22Rv1 (cell line): ENCODE measurements around the gene VPS26A.

ENCODE experiments used
- ZFX ChIP-seq: fragments of 450-650 bp; IDR thresholded peaks from 2 replicates; pipeline ENCODE4 v1.6.1; 2017; ENCODE audit warnings: antibody characterized with exemption, borderline replicate concordance
- TF ChIP-seq, protein P1 (sequence below): fragments of 450-650 bp; IDR thresholded peaks from 2 replicates; pipeline ENCODE4 v1.5.1; 2017; ENCODE audit warnings: mild to moderate bottlenecking

DNA sequence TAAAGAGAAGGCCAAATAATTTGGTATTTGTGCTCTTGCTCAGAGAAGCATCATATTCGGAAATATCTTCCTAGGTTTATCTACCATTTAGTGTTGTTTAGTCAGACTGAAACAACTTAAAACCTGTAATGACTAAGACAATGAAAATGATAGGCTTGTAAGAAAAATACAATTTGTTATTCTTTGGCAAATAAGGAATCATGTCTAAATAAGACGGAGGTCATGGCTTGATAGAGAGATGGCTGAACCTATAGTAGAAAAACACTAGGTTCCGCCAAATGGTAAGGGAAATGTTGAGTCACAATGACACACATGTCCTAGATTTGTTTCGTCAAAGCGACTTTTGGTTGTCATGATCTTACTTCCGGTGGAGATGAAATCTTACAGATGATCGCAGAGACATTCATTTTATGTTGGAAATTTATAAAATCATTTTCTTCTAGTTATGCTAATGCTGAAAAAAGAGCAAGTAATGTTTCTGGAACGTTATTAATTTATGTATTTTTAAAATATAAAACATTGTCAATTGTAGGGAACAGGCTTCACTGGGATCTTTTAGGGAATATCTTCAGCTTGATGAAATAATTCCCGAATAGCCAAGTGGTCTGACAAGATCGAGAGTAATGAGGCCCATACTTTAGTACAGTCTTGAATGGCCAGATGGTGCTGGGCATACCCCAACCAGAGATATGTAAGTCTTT, 35.0 kb upstream of the VPS26A start:
- TF ChIP-seq, protein P1, sequence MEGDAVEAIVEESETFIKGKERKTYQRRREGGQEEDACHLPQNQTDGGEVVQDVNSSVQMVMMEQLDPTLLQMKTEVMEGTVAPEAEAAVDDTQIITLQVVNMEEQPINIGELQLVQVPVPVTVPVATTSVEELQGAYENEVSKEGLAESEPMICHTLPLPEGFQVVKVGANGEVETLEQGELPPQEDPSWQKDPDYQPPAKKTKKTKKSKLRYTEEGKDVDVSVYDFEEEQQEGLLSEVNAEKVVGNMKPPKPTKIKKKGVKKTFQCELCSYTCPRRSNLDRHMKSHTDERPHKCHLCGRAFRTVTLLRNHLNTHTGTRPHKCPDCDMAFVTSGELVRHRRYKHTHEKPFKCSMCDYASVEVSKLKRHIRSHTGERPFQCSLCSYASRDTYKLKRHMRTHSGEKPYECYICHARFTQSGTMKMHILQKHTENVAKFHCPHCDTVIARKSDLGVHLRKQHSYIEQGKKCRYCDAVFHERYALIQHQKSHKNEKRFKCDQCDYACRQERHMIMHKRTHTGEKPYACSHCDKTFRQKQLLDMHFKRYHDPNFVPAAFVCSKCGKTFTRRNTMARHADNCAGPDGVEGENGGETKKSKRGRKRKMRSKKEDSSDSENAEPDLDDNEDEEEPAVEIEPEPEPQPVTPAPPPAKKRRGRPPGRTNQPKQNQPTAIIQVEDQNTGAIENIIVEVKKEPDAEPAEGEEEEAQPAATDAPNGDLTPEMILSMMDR = no peak
- TF ChIP-seq ZFX = no peak
